ENCODE results near the gene HSD3B7.
"Not testable (repeated sequence)": the region's sequence is repeated elsewhere in the genome, so short reads cannot be mapped to it uniquely, and the experiment has no call there.

Gene HSD3B7

DNA sequence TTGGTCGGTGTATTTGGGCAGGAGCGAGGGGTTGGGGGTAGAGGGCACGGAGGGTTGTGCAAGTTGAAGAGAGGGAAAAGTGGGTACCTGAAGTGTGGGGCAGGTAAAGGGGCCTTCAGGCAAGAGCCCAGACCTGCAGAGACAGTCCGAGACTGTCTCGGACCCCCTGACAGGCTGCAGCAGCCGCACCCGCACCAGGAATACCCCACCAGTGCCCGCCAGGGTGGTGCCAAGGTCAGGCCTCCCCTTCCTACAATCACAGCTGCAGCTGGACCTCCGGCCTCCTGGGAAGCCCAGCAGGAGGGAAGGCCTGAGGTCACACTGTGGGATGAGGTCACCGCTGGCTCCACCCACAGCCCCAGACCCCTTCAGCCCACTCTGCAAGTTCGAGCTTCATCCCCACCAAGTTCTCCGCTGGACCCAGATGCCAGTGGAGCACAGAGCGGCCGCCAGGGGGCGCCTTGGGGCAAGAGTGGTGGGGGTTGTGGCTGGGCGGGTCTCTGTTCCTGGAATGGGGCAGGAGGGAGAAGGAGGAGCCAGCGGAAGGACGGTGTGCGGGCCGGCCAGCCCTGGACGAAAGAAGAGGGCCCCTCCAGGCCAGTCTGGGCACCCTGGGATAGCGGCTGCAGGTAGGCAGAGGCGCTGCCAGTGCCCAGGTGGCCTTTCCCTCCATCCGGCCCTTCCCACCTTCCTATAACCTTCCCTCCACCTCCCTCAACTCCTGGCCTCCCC is at the start of gene HSD3B7:
TSS of gene HSD3B7 (plus strand) at position 539 of the 732 bp plus-strand sequence. CDS start 452 bp downstream, outside the sequence.
- DNase-seq (ENCODE audit: low read depth in 2 of 2) = peak; percentile 40 to 58

DNA sequence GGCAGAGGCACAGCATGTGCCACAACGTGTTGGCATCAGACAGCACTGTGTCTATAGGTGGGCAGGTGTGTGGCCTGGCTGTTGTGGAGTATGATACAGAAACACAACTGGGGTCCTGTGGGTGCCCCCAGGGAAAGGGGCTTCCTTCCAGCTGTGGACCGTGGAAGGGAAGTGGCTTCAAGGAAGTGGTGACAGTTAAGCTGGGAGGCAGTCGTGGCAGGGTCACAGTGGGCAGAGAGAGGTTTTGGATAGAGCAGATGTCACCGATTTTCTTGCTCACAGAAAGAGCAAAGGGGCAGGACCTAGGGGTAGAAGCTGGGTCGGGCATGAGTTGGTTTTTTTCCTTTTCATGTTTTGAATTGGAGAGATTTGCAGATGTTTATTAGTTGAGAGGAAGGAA is 47.3 kb upstream of the HSD3B7 start:
- no peak for DNase-seq (ENCODE audit: low read depth in 2 of 2)

DNA sequence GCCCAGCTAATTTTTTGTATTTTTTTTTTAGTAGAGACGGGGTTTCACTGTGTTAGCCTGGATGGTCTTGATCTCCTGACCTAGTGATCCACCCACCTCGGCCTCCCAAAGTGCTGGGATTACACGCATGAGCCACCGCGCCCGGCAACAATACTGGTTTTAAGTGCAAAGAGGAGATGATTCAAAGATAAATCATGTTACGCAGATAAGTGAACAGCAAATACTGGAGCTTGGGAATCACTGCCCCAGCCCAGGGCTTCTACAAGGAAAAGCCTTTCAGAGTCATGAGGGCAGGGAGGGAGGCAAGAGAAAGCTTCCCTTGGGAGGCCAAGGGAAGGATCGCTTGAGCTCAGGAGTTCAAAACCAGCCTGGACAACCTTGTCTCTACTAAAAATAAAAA is 45.4 kb upstream of the HSD3B7 start:
- not testable (repeated sequence) for DNase-seq (ENCODE audit: low read depth in 2 of 2)

DNA sequence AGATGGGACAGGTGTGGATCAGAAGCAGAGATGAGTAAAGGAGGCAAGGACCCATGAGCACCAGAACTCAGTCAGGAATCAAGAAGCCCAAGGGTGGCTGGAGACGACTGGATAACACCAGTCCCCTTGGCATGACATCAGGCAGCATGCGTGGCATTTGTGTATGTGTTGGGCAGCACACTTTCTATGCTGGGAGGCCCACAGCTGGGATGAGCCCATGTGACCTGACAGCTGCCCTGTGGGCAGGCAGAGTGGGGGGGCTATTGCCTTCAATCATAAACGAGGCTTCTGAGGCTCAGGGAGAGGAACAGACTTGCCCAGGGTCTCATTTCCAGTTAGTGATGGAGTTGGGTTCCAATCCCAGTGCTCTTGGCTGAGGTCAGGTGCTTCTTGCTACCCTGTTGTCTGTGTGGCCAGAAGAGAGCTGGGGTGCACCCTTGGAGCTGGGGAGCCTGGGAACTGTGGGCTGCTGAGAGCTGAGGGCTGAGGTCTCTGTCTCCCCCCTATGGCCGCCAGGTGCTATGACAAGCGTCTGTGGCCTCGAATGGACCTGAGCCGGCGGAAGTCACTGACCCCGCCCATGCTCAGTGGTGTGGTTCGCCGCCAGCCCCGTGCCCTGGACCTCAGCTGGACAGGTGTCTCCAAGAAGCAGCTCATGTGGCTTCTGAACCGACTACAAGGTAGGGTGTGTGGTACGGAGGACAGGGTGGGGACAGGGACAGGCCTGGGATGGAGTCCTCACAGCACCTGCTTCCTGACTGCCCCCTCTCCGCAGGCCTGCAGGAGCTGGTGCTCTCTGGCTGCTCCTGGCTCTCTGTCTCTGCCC is 43.2 kb upstream of the HSD3B7 start:
- peak; percentile 37 to 45 for DNase-seq (ENCODE audit: low read depth in 2 of 2)

DNA sequence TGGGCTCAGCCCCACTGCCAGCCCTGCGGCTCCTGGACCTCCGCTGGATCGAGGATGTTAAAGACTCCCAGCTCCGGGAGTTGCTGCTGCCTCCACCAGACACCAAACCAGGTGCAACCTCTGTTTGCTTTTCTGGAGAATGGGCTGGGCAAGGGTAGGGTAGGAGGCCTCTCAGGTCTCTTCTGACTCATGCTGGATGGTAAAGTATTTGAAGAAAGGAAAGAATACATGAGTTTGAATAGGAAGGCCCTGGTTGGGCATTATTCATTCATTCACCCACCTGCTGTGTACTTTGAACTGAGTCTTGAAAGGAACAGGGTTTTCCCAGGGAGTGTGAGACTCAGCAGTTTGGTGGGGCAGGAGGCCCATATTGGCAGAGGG is 42.6 kb upstream of the HSD3B7 start:
- no peak for DNase-seq (ENCODE audit: low read depth in 2 of 2)

DNA sequence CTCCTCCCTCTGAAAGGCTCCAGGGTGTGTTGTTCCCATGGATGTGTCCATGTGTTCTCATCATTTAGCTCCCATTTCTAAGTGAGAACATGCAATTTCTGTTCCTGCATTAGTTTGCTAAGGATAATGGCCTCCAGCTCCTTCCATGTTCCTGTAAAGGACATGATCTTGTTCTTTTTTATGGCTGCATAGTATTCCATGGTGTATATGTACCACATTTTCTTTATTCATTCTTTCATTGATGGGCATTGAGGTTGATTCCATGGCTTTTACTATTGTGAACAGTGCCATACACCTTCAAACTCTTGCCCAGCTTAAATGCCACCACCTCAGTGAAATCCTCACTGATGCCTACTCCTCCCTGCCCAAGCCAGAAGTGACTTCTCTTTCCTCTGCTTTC is 40.7 kb upstream of the HSD3B7 start:
- no peak for DNase-seq (ENCODE audit: low read depth in 2 of 2)

DNA sequence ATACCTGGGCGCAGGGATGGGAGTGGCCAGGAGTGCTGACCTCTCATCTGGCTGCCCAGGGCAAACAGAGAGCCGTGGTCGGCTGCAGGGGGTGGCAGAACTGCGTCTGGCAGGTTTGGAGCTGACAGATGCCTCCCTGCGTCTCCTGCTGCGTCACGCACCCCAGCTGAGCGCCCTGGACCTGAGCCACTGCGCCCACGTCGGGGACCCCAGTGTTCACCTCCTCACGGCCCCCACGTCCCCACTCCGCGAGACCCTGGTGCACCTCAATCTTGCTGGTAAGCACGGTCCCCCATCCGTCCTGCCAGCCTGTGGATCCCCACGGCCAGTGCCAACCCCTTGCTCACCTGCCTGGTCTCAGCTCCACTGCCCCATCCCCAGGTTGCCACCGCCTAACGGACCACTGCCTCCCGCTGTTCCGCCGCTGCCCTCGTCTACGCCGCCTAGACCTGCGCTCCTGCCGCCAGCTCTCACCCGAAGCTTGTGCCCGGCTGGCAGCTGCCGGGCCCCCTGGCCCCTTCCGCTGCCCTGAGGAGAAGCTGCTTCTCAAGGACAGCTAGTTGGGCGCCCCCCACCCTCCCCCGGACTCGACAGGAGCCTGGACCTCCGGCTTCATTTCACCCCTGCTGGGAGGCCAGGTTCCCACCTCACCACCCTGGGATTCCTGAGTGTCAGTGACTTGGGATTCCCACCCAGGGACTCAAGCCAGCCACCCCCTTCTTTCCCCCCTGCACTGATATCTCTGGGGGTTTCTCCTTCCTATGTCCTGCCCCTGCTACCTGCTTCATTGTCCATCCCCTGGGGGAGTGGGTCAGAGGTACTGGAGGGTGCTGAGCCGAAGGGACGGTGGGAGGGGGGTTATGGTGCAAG is 38.1 kb upstream of the HSD3B7 start:
- no peak for DNase-seq (ENCODE audit: low read depth in 2 of 2)

DNA sequence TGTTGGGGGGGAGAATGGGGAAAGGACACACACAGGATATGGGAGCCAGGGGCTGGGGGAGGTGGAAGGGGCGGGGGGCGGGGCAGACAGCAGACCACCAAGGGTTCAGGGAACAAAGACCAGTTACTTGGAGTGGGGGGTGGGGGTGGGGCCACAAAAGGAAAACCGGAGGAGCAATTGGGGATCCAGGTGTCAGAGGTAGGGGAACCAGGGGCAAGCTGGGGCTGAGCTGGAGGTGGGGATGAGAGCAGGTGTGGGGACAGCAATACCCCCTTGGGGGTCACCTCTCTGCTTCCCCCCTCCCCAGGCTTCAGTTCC is 37.5 kb upstream of the HSD3B7 start:
- no peak for DNase-seq (ENCODE audit: low read depth in 2 of 2)

DNA sequence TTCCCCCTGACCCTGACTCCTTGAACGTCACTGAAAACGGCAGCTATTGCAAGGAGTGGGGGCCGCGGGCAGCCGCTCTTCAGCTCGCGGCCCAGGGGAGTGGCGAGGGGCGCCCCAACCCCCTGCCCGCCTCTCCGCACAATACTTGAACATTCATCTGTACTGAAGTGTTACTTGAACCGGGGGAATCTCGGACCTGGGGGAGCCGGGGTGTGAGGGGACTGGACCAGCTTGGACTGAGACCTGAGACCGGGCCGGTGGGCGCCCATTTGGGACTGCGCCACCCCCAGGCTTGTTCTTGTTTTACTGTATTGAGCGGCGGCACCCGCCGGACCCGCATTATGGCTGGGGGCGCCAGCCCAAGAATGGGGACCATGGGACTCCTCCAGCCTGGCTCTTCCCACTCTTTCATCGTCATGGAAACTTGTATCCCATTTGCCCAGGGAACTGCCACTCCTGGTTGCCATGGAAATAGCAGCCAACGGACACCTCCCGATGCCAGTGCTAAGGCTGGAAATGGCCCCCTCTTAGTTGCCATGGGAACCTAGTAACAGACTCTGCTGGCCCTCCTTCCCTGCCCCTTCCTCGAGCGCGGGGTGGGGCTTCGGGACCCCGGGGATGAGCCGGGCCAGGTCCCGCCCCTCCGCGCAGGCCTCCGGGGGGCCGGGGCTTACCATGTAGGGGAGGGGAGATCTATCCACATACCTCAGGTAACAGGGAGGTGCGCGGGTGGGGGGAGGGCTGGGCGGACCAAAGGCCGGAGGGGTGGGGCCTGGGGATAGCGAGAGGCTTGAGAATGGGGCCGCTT is 36.9 kb upstream of the HSD3B7 start:
- no peak for DNase-seq (ENCODE audit: low read depth in 2 of 2)

DNA sequence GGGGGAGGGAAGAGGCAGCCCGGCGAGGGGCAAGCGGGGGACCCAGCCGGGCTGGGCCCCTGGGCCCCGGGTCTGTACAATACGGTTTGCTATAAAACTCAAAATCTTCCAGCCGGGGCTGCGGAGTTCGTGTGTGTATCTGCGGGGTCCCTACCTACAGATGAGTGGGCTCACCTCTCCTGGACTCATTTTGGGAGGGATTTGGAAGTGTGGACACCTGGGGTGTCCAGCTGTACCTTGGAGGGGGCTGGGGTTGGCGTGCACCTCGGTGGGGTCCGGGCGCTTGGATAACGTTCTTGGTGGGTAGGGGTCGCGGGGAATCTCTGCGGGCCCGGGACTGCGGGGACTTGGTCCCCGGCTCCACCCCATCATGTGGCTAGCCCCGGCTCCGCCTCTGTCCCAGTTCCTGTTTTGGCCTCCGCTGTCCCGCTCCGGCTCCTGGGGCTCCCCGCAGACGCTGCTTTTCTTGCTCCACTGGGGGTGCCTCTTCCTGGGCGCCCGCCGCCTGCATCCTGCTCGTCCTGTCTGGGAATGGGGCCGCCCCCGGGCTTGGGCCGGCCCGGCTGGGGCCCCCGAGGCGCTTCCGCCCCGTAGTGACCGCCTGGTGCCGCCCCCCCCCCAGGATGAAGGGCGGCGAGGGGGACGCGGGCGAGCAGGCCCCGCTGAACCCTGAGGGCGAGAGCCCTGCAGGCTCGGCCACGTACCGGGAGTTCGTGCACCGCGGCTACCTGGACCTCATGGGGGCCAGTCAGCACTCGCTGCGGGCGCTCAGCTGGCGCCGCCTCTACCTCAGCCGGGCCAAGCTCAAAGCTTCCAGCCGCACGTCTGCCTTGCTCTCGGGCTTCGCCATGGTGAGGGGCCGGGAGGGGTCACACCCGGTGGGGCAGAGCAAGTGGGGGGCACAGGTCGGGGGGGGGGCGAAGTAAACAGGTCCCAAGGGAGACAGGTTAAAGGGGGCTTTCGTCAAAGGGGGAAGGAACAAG is 36.0 kb upstream of the HSD3B7 start, which contains the start of gene ORAI3:
TSS of gene ORAI3 (plus strand) at position 402 of the 983 bp plus-strand sequence. CDS start at position 624, 222 bp downstream.
- DNase-seq (ENCODE audit: low read depth in 2 of 2) = no peak

DNA sequence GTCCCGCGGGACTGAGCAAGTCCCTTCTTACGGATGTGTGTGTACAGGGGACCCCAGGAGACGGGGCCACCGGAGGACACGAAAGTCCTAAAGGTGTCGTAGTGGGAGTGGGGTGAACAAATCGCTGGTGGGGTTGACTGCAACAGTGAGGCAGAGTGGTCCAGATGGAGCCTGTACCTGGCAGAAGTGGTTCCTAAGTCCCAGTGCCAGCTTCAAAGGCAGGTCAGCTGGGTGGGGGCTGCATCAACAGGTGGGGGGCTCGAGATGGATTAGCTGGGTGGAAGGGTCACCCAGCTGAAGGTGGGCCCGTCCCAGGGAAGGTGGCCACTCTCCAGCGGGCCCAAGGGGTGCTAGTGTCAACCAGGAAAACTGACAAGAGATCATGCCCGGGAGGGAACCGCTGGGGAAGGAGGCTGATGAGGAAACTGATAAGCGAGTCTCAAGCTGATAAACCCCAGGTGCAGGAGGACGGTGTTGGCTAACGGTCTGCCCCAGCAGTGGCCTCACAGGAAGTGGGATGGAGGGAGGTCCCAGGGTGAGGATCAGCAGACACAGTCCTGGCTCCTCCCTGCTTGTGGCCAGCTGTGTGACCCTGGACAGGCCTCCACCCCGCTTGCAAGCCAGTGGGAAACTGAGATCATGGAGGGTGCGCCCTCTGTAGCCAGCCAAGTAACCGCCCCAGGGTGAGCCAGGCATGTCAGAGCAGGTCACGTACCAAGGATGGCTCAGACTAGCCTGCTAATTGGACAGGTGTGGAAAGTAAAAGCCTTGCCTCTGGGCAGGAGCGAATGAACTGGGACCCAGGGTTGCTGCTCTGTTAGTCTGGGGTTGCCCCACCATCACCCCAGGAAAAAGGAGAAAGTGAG is 35.1 kb upstream of the HSD3B7 start:
- no peak for DNase-seq (ENCODE audit: low read depth in 2 of 2)

DNA sequence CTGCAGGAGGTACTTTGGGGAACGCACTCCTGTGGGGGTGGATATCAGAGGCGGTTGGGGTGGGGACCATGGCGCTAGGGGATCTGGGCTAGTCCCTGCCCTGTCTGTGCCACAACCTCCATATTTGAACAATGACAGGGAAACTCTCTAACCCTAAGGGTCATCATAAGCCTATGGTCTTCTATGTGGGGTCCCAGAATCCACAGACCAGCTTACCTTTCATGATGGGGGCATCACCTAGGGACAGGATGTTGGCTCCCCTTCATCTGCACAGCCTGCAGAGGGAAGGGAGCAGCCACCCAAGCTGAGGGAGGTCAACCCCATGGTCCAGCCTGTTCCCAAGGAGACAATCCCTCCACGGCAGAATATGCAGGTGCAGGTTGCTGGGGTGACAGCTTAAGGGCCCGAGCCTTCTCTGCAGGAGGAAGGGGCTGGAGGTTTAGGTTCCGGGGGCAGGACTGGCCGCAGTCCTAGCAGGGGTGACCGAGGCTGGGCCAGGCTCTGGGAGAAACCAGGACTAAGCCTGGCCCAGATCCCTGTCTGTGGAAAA is 34.4 kb upstream of the HSD3B7 start:
- DNase-seq (ENCODE audit: low read depth in 2 of 2) = no peak

DNA sequence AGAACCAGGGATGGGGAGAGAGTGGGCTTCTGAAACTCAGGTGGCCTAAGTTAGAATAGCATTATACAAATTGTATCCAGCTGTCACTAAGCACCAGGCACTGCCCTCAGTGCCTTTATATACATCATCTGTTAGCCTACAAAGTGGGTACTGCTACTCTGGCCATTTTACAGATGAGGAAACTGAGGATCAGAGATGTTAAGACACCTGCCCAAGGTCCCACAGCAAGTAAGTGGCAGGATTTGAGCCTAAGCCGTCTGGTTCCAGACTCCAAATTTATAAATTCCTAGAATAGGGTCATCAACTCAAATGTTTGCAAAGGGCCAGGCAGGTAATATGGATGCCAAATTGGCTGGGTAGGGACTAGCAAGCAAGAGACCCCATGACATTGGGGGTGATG is 33.8 kb upstream of the HSD3B7 start:
- DNase-seq (ENCODE audit: low read depth in 2 of 2) = no peak

DNA sequence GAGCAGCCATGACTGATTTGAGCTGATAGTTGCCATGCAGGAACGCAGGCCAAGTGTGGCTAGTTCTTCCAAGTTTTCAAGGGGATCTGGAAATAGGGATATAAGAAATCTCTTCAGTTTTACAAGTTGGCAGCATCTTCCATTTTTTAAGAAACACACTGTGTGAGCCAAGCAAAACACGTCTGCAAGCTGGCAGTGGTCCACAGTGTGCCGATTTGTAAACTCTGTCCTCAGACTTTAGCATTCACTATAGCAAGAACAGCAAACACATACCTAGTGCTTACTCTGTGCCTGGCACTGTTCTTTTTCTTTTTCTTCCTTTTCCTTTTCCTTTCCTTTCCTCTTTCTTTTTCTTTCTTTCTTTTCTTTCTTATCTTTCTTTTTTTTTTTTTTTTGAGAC is 33.3 kb upstream of the HSD3B7 start:
- DNase-seq (ENCODE audit: low read depth in 2 of 2) = no peak

DNA sequence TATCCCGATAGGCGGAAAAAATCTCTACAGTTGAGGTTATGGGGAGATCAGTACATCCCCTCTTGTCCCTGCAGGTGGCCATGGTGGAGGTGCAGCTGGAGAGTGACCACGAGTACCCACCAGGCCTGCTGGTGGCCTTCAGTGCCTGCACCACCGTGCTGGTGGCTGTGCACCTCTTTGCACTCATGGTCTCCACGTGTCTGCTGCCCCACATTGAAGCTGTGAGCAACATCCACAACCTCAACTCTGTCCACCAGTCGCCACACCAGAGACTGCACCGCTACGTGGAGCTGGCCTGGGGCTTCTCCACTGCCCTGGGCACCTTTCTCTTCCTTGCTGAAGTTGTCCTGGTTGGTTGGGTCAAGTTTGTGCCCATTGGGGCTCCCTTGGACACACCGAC is 31.9 kb upstream of the HSD3B7 start:
- no peak for DNase-seq (ENCODE audit: low read depth in 2 of 2)

DNA sequence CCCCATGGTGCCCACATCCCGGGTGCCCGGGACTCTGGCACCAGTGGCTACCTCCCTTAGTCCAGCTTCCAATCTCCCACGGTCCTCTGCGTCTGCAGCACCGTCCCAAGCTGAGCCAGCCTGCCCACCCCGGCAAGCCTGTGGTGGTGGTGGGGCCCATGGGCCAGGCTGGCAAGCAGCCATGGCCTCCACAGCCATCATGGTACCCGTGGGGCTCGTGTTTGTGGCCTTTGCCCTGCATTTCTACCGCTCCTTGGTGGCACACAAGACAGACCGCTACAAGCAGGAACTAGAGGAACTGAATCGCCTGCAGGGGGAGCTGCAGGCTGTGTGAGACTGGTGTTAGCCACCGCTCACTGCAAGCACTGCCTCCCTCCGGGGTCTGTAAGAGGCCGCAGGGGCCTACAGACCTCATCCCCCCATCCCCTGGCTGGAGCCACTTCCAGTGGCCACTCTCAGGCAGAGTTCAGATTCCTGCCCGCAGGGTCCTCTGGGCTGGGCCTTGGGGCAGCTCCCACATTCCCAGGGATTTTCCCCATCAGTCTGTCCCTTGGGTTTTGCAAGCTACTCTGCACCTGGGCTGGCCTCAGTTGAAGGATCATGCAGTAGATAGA is 31.4 kb upstream of the HSD3B7 start:
- DNase-seq (ENCODE audit: low read depth in 2 of 2) = peak; percentile 19 to 42

DNA sequence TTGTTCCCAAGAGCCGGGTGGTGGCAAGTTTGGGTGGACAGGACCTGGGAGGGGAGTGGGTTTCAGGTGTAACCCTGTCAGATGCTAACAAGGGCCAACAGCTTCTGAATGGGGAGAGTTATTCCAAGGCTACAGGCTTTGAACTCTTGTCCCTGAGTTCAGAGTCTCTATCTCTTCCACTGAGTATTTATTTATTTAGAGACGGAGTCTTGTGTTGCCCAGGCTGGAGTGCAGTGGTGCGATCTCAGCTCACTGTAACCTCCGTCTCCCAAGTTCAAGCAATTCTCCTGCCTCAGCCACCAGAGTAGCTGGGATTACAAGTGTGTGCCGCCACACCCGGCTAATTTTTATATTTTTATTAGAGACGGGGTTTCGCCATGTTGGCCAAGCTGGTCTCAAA is 30.0 kb upstream of the HSD3B7 start:
- DNase-seq (ENCODE audit: low read depth in 2 of 2) = no peak
